H1 (cell line): ENCODE results near the gene CALM3. TPM values are rescaled to one million over a fixed set of nuclear protein-coding genes. Genes with fewer than 3 reads are reported as not detected.

Experiments used
- BACH1 ChIP-seq: IDR thresholded peaks from 2 replicates; pipeline ENCODE4 v1.6.1; 2012; ENCODE audit warnings: low read length, improper control_type of control experiment
- BRCA1 ChIP-seq: IDR thresholded peaks from 2 replicates; pipeline ENCODE4 v1.6.1; 2012; ENCODE audit warnings: low read depth, low read length, improper control_type of control experiment
- CHD7 ChIP-seq: fragments of 300-600 bp; sonication (generic); IDR thresholded peaks from 2 replicates; pipeline ENCODE4 v1.7.1; 2012; ENCODE audit warnings: low read length, moderate library complexity, mild to moderate bottlenecking, inconsistent platforms; ENCODE audit not compliant: insufficient replicate concordance
- EGR1 ChIP-seq: IDR thresholded peaks from 2 replicates; pipeline ENCODE4 v1.6.1; 2011; ENCODE audit warnings: low read depth, low read length, borderline replicate concordance
- GABPA ChIP-seq: IDR thresholded peaks from 2 replicates; pipeline ENCODE4 v1.6.1; 2011; ENCODE audit warnings: mild to moderate bottlenecking, low read length, moderate library complexity, borderline replicate concordance; ENCODE audit not compliant: insufficient read depth
- HDAC6 ChIP-seq: IDR thresholded peaks from one replicate; pipeline ENCODE4 v1.7.1; 2012; ENCODE audit warnings: low read depth, mild to moderate bottlenecking, inconsistent platforms, low read length, moderate library complexity
- KDM4A ChIP-seq: IDR thresholded peaks from one replicate; pipeline ENCODE4 v1.7.1; 2012; ENCODE audit warnings: low read depth, mild to moderate bottlenecking, moderate library complexity, low read length, inconsistent platforms; ENCODE audit not compliant: severe bottlenecking
- USF2 ChIP-seq: IDR thresholded peaks from 2 replicates; pipeline ENCODE4 v1.6.1; 2011; ENCODE audit warnings: low read length, improper control_type of control experiment
- polyA plus RNA-seq, 7 experiments: library from polyadenylated mRNA; depleted of rRNA in 3 of 7; stranded (reverse) in 5 of 7; unstranded in 2 of 7; fragments of >200 nt in 5 of 7; fragments of 200-250 nt in 2 of 7; gene quantifications; 1 replicate in 5 of 7; 2 replicates in 1 of 7; 4 replicates in 1 of 7; pipeline versions ENCODE4 v1.2.1 to v1.2.3, GENCODE V29; 2011 to 2013; ENCODE audit warnings: missing spikeins in 2 of 7, mixed read lengths in 2 of 7
- total RNA-seq: library from RNA; stranded (reverse); fragmentation: NEBNext Ultra II Directional; extraction: Animal tissue kit (Norgen Biotek cat#: 25700); gene quantifications from 2 replicates; pipeline ENCODE4 v1.2.1, GENCODE V29; 2021

CALM3 gene
- total and polyA plus RNA-seq, 2 of the 8 experiments (the other 6 are each of a cell fraction or from before 2014, with no cell fraction given), result 315 to 326 TPM

GRCh38 chr19:46600384-46601317 is 479 bp upstream of the CALM3 start (continued):
- TF ChIP-seq CHD7 (no peak), USF2 (no peak), EGR1 (no peak), HDAC6 (no peak), KDM4A (no peak), BRCA1 (no peak), GABPA (no peak), BACH1 (peak; percentile 84)
